Activated CD4-positive, alpha-beta T cell treated with anti-CD3 and anti-CD28 coated beads for 36 hours (primary cell): ENCODE measurements around the gene LIG3. TPM values are rescaled to one million over a fixed set of nuclear protein-coding genes. Genes with fewer than 3 reads are reported as not detected.
A peak's percentile ranks its signal among the peaks of the same experiment; 100 is the strongest.
"Not testable (repeated sequence)": the region's sequence is repeated elsewhere in the genome, so short reads cannot be mapped to it uniquely, and the experiment has no call there.

Source experiments
- ATAC-seq: fragments of 200-7000 bp; cut with Tn5 transposase; one replicate; pipeline ENCODE4 v1.10.0; 2021; ENCODE audit warnings: mild to moderate bottlenecking, moderate library complexity
- CTCF ChIA-PET: fragments of 350-600 bp; sonication (Branson Sonifier 250); formaldehyde crosslinking; loops from one replicate; lab custom pipeline; 2021; ENCODE audit warnings: antibody characterized with exemption; lab: Charles Lee
- POLR2A ChIA-PET: fragments of 350-600 bp; sonication (Branson Sonifier 250); formaldehyde crosslinking; loops from one replicate; lab custom pipeline; 2021; ENCODE audit warnings: antibody characterized with exemption, inconsistent platforms; lab: Charles Lee
- DNase-seq: peaks from one replicate; pipeline ENCODE4 v3.0.0-alpha.2; 2020
- H3K27ac Mint-ChIP-seq: one replicate; pipeline ENCODE4 v1.8.0; 2021; ENCODE audit warnings: mixed read lengths
- H3K27me3 Mint-ChIP-seq: one replicate; pipeline ENCODE4 v1.8.0; 2021; ENCODE audit warnings: mixed read lengths
- H3K36me3 Mint-ChIP-seq: one replicate; pipeline ENCODE4 v1.8.0; 2021; ENCODE audit warnings: low read depth, mixed read lengths
- H3K4me1 Mint-ChIP-seq: one replicate; pipeline ENCODE4 v1.8.0; 2021; ENCODE audit warnings: mixed read lengths
- H3K4me3 Mint-ChIP-seq: one replicate; pipeline ENCODE4 v1.8.0; 2021; ENCODE audit warnings: mild to moderate bottlenecking, moderate library complexity, mixed read lengths
- H3K9me3 Mint-ChIP-seq: one replicate; pipeline ENCODE4 v1.8.0; 2021; ENCODE audit warnings: low read depth, mixed read lengths
- intact Hi-C, 2 experiments: fragments of 100-400 bp; cut with DNase I in 1 of 2; cut with micrococcal nuclease in 1 of 2; formaldehyde crosslinking; loops; one replicate each; pipeline versions ENCODE4 v1.14.2 to v1.15.1; 2022 to 2024; cut with DNase I, micrococcal nuclease
- total RNA-seq, 2 experiments: library from RNA; stranded (reverse); gene quantifications; one replicate each; pipeline ENCODE4 v1.2.3, GENCODE V29; 2021

Gene LIG3
- total RNA-seq, 2 experiments from 2014 or later = 42.3 to 56.8 TPM

DNA sequence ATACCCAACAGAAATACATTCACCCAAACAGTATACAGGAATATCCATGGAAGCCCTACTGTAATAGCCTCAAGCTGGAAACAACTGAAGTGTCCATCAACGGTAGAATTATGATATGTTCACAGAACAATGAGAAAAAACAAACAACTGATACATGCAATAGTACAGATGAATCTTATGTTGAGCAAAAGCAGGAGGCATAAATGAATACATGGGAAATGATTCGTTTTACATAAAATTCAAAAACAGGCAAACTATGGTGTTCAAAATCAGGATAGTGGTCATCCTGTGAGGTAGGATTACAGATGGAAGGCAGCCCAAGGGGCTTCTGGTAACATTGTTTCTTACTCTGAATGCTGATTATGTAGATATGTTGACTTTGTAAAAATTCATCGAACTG lies 58.1 kb downstream of the LIG3 start:
- intact Hi-C loops = no loop called here
- ATAC-seq (peak; percentile 44), DNase-seq (no peak)
- Mint-ChIP-seq H3K27me3 (no peaks in the 10 kb centered on the region), H3K4me1 (peaks cover 29% of the 10 kb centered on the region), H3K4me3 (no peak overlapping the region), H3K27ac (no peak overlapping the region), H3K36me3 (peaks cover 6% of the 10 kb centered on the region), H3K9me3 (peaks cover 2% of the 10 kb centered on the region)
- POLR2A ChIA-PET = no interaction called here
- CTCF ChIA-PET = no interaction called here

DNA sequence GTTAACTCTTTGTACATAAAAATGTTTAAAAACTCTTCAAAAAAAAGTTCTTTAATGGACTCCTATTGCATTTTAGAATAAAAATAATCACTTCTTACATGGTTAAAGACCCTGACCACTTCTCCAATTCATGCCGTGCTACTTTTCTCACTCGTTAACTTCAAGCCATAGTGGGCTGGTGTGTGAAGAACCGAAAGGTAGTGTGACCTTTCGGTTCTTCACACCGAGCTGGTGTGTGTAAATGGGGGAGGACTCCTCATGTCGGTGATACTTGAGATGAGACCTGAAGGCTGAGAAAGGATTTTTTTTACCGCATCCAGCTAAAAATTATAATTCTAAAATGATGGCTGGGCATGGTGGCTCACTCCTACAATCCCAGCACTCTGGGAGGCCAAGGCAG lies 61.1 kb downstream of the LIG3 start:
- Mint-ChIP-seq H3K4me1 (peaks cover 53% of the 10 kb centered on the region), H3K36me3 (peaks cover 6% of the 10 kb centered on the region), H3K27me3 (no peaks in the 10 kb centered on the region), H3K27ac (no peak overlapping the region), H3K9me3 (peaks cover 2% of the 10 kb centered on the region), H3K4me3 (no peak overlapping the region)
- intact Hi-C loops = no loop called here
- ChIA-PET CTCF (interaction anchor here (0.9 to 1.9 kb wide), 4 partner anchors 12 to 27 kb away, joined by 3 to 10 read pairs (median 5); no protein-coding TSS in a partner anchor), POLR2A (interaction anchor here (0.5 to 0.6 kb wide), 2 partner anchors 14 to 19 kb away, joined by 3 read pairs; no protein-coding TSS in a partner anchor)
- DNase-seq (no peak), ATAC-seq (no peak)

DNA sequence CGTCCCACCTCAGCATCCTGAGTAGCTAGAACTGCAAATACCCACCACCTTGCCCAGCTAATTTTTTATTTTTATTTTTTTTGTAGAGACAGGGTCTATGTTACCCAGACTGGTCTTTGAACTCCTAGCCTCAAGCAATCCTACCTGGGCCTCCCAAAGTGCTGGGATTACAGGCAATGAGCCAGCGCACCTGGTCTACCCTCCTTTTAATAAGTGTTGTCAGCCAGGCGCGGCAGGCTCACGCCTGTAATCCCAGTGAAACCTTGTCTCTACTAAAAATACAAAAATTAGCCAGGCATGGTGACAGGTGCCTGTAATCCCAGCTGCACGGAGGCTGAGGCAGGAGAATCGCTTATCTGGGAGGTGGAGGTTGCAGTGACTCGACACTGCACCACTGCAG lies 63.9 kb downstream of the LIG3 start:
- POLR2A ChIA-PET = no interaction called here

DNA sequence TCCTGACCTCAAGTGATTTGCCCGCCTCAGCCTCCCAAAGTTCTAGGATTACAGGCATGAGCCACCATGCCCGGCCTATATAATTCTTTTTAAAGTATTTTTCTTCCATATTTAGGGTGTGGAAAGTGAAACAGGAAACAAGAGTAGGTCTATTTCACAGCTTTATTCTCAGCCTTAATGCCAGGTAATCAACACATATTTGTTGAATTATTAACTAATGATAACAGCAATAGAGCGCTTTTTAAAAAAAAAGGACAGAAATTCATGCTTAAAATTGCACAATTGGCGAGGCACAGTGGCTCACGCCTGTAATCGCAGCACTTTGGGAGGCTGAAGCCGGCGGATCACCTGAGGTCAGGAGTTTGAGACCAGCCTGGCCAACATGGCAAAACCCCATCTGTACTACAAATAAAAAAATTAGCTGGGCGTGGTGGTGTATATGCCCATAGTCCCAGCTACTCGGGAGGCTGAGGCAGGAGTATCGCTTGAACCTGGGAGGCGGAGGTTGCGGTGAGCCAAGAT lies 65.2 kb downstream of the LIG3 start:
- H3K4me3 Mint-ChIP-seq = peak overlapping the region; percentile 71
- peaks cover 73% of the 10 kb centered on the region for H3K4me1 Mint-ChIP-seq
- CTCF ChIA-PET = interaction anchor here (1.1 to 2.5 kb wide), 3 partner anchors 18 to 44 kb away, joined by 3 to 16 read pairs (median 12); partner anchors contain the start of gene RFFL
- H3K36me3 Mint-ChIP-seq, POLR2A ChIA-PET, intact Hi-C loops, H3K27me3 Mint-ChIP-seq, H3K9me3 Mint-ChIP-seq, ATAC-seq, DNase-seq: not testable (repeated sequence)
- peak overlapping the region; percentile 91 for H3K27ac Mint-ChIP-seq

More for the DNA sequence above, 63.9 kb downstream of the LIG3 start:
- intact Hi-C loops = no loop called here
- CTCF ChIA-PET = no interaction called here
- H3K9me3 Mint-ChIP-seq = peaks cover 2% of the 10 kb centered on the region
- H3K27me3 Mint-ChIP-seq = no peaks in the 10 kb centered on the region
- no peak overlapping the region for H3K4me3 Mint-ChIP-seq
- ATAC-seq (no peak), DNase-seq (no peak)
- peaks cover 63% of the 10 kb centered on the region for H3K4me1 Mint-ChIP-seq
- H3K27ac Mint-ChIP-seq = peak overlapping the region; percentile 55
- peaks cover 6% of the 10 kb centered on the region for H3K36me3 Mint-ChIP-seq

DNA sequence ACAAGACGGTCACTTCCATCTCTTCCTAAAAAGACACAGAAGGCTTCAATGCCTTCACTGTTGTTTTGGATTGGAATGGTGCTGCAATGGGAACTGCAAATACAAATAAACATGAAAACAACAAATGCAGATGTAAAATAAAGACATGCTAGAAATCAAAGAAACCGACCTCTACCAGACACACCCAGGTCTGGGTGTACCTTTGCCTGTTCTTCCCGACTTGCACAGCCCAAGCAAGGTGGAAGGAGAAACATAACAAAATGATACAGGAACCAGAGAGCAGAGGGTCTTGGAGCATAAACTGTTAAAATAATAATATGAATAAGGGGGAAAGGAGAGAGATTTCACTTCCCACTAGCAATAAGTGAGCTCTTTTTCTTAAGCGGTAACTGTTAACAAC lies 65.9 kb downstream of the LIG3 start:
- ChIA-PET POLR2A (interaction anchor here (0.6 to 1.9 kb wide), 10 partner anchors 8 to 142 kb away, joined by 3 to 19 read pairs (median 5); partner anchors contain the start of gene RFFL), CTCF (interaction anchor here (0.6 to 2.5 kb wide), 15 partner anchors 9 to 408 kb away, joined by 3 to 16 read pairs (median 4); partner anchors contain the start of gene RFFL)
- no peak for DNase-seq
- intact Hi-C loops = loop anchor here (1.0 to 2.0 kb wide), 7 partner anchors 17 to 65 kb away; partner anchors contain the start of genes LIG3 (in 2 of the 2) and RFFL (in 2 of the 2)
- Mint-ChIP-seq H3K4me3 (peak overlapping the region; percentile 71), H3K27ac (peak overlapping the region; percentile 91), H3K36me3 (no peaks in the 10 kb centered on the region), H3K27me3 (no peaks in the 10 kb centered on the region), H3K9me3 (no peaks in the 10 kb centered on the region), H3K4me1 (peaks cover 74% of the 10 kb centered on the region)
- no peak for ATAC-seq

DNA sequence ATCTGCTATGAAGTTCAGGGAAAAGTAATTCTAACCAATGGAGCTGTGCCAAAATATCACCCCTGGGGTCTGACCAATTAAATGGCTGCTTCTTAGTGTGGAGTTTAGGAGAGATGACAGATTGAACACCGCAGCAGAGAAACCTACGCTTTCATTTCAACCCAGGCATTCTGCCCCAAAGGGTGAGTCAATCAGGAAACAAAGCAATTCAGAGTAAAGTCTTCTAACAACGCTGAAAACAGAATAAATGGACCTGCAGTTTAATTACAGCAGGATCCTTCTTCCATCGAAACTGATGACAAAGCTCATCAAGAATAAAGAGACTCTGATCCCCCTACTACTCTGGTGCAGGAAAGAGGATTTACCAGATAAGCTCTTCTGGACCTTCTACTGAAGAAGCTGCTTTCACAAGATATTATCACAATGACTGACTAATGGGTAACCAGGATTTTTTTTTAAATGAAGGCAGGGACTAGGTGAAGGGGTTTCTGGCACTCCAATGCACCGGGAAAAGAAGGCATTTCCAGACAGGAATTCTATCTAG lies 66.5 kb downstream of the LIG3 start:
- intact Hi-C loops = loop anchor here (1.0 to 2.0 kb wide), 7 partner anchors 16 to 66 kb away; partner anchors contain the start of genes LIG3 (in 2 of the 2) and RFFL (in 2 of the 2)
- peaks cover 80% of the 10 kb centered on the region for H3K4me1 Mint-ChIP-seq
- no peaks in the 10 kb centered on the region for H3K9me3 Mint-ChIP-seq
- peak overlapping the region; percentile 71 for H3K4me3 Mint-ChIP-seq
- H3K27ac Mint-ChIP-seq = peak overlapping the region; percentile 91
- H3K27me3 Mint-ChIP-seq = no peaks in the 10 kb centered on the region
- ChIA-PET POLR2A (interaction anchor here (0.6 to 1.9 kb wide), 11 partner anchors 8 to 141 kb away, joined by 3 to 19 read pairs (median 5); partner anchors contain the start of gene RFFL), CTCF (interaction anchor here (0.6 to 2.5 kb wide), 14 partner anchors 8 to 408 kb away, joined by 3 to 16 read pairs (median 4); partner anchors contain the start of gene RFFL)
- no peaks in the 10 kb centered on the region for H3K36me3 Mint-ChIP-seq
- DNase-seq = peak; percentile 78
- peak; percentile 95 for ATAC-seq

DNA sequence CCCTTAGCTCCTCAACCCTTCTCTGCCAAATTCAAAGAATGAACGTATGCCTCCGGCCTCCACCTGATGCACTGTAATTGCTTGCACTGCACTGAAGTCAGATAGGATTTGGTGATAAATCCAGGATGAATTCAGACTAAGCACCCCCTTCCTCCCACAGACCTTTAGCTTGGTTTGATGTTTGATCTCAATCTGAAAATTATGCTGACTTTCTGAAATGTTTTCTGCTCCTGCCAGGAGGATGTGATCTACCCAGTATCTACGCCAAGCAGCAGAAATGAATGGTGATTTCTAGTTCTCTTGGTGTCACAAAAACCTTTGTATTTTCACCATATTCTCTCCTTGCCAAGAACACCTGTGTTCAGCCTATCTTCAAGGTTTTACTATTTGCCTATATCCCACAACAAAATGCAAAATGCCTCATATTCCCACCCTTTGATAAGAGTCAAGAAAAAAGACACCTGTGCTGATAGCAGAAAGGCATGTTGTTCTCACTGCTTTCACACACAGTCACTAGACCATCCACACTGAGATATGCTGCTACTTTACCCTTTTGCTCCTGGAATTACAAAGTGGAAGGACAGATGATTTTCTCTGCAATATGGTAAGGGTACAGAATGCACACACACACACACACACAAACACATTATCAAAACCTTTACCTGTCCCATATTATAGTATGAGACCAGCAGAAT lies 68.5 kb downstream of the LIG3 start:
- no peak for DNase-seq
- intact Hi-C loops = no loop called here
- no peaks in the 10 kb centered on the region for H3K9me3 Mint-ChIP-seq
- H3K36me3 Mint-ChIP-seq = no peaks in the 10 kb centered on the region
- ChIA-PET CTCF (interaction anchor here (1.2 kb wide), 1 partner anchor 39 kb away, joined by 3 read pairs; no protein-coding TSS in a partner anchor), POLR2A (interaction anchor here (1.2 kb wide), 1 partner anchor 15 kb away, joined by 3 read pairs; the partner anchor contains the start of gene RFFL)
- peak overlapping the region; percentile 9 for H3K4me3 Mint-ChIP-seq
- peak overlapping the region; percentile 74 for H3K27ac Mint-ChIP-seq
- H3K27me3 Mint-ChIP-seq = no peaks in the 10 kb centered on the region
- H3K4me1 Mint-ChIP-seq = peaks cover 89% of the 10 kb centered on the region
- no peak for ATAC-seq

DNA sequence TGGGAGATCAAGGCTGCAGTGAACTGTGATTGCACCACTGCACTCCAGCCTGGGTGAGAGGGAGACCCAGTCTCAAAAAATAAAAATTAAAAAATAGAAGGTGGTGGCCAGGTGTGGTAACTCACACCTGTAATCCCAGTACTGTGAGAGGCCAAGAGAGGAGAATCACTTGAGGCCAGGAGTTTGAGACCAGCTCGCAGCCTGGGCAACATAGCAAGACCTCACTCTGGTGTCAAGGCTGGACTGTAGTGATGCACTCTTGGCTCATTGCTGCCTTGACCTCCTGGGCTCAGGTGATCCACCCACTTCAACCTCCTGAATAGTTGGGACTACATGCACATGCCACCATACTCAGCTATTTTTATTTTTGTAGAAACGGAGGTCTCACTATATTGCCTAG lies 69.9 kb downstream of the LIG3 start:
- Mint-ChIP-seq H3K27ac (no peak overlapping the region), H3K36me3 (peaks cover 5% of the 10 kb centered on the region), H3K4me3 (no peak overlapping the region), H3K27me3 (no peaks in the 10 kb centered on the region), H3K9me3 (no peaks in the 10 kb centered on the region), H3K4me1 (peaks cover 87% of the 10 kb centered on the region)
- ATAC-seq (no peak), DNase-seq (no peak)
- POLR2A ChIA-PET = interaction anchor here (0.7 kb wide), 1 partner anchor 70 kb away, joined by 6 read pairs; no protein-coding TSS in a partner anchor
- intact Hi-C loops = no loop called here
- CTCF ChIA-PET = no interaction called here

DNA sequence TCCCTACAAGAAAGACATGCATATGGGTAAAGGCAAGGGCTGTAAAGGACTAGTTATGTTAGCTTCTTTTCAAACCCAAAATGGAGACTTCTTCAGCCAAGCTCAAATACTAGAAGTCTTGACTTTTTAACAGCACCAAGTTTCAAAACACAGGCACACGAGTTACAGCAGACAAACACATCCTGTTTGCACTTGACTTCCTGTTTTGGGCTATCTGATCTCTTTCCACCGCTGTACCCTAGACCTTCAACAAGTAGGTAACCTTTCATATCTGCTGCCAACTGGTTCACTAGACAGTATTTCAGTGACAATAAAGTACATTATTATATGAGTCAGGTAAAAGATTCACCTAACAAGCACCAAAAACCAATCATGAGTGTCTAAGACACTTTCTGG lies 70.9 kb downstream of the LIG3 start:
- DNase-seq = peak; percentile 29
- POLR2A ChIA-PET = interaction anchor here (1.0 kb wide), 1 partner anchor 39 kb away, joined by 4 read pairs; no protein-coding TSS in a partner anchor
- intact Hi-C loops = loop anchor here (1.0 kb wide), 1 partner anchor 12 kb away; the partner anchor contains the start of gene RFFL (in 2 of the 2)
- peak; percentile 36 for ATAC-seq
- Mint-ChIP-seq H3K36me3 (peaks cover 9% of the 10 kb centered on the region), H3K4me1 (peaks cover 84% of the 10 kb centered on the region), H3K27me3 (no peaks in the 10 kb centered on the region), H3K27ac (peak overlapping the region; percentile 78), H3K9me3 (no peaks in the 10 kb centered on the region), H3K4me3 (peak overlapping the region; percentile 40)
- CTCF ChIA-PET = no interaction called here

DNA sequence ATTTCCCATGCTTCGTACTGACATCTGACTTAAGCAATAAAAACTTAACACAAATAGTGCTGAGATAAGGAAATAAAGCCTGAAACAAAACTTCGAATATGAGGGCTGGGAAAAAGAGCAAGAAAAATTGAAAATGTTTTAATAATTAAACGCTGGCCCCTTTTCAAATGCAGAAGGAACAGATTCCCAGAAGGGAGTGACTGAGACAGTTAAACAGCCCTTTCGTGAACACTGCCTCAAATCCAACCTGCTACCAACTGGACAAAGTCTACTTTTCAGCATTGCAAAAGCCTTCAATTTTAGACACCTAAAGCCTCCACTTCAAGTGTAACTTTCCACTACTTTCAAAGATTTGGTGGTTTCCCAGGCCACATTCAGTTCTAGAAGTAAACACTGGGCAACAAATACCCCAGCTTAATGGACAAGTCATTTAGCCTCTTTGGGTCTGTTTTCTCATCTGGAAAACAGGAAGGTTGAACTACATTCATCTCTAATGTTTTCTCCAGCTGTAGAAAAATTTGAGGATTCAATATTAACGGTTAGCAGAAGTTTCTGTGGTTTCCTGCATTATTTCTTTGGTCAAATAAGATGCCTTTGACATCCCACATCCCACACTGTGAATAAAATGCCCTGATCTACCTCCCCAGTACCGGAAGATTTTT lies 71.4 kb downstream of the LIG3 start:
- DNase-seq (no peak), ATAC-seq (peak; percentile 16)
- POLR2A ChIA-PET = interaction anchor here (1.0 kb wide), 1 partner anchor 38 kb away, joined by 4 read pairs; no protein-coding TSS in a partner anchor
- Mint-ChIP-seq H3K27ac (peak overlapping the region; percentile 78), H3K36me3 (peaks cover 9% of the 10 kb centered on the region), H3K27me3 (no peaks in the 10 kb centered on the region), H3K4me1 (peaks cover 81% of the 10 kb centered on the region), H3K4me3 (peak overlapping the region; percentile 40), H3K9me3 (no peaks in the 10 kb centered on the region)
- CTCF ChIA-PET = interaction anchor here (0.6 to 1.1 kb wide), 3 partner anchors 12 to 38 kb away, joined by 3 read pairs; partner anchors contain the start of gene RFFL
- intact Hi-C loops = loop anchor here (1.0 kb wide), 1 partner anchor 12 kb away; the partner anchor contains the start of gene RFFL (in 2 of the 2)
